ENCODE data around the gene SOWAHA. TPM values are rescaled to one million over a fixed set of nuclear protein-coding genes. Genes with fewer than 3 reads are reported as not detected.

SOWAHA gene
- total RNA-seq: not detected in 2 replicates

GRCh38 chr5:132812781-132813598, at the start of gene SOWAHA:
SOWAHA (plus strand) TSS chr5:132813302; CDS start chr5:132813622, 320 bp downstream.

GRCh38 chr5:132777209-132778069, 35.7 kb upstream of the SOWAHA start, which contains the start of gene SEPTIN8:
SEPTIN8 (minus strand) TSS chr5:132777239; CDS start chr5:132777137, 102 bp downstream.

DNA sequence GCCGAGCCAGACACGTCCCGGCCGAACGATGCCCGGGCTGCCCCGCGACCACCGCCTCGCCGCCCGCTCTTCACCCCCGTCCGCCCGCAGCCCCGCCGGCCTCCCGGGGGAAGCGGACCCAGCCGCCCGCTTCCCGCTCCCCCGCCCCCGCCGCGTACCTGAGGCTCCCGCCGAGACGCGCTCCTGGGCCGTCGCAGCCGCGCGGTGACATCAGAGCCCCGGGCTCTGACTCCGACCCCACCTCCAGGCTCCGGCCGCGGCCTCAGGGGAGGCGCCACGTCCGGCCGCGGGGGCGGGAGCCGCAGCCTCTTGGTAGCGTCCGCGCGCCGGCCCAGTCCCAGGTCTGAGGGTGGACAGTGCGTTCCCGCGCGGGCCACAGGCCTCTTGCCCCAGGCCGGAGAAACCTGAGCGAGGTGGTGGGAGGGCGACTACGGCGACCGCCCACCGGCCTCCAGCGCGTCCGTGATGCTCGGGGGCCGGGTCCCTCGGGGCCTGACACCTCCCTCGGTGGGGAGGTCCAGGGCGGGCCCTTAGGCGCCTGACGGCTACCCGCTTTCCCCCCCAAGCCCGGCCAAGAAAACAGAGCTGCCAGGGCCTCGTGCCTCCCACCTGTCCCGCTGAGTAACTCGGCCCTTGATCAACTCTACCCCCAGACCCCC, 17.5 kb downstream of the SOWAHA start, which contains the start of gene SHROOM1:
Gene SHROOM1, minus strand, starts transcription at position 212 of the 659 bp plus-strand sequence. CDS start 4,507 bp downstream, outside the sequence.

Other genes with a start within 250 kb of the SOWAHA start
- not detected in 2 replicates for gene IL13, start 155.1 kb upstream of the SOWAHA start, total RNA-seq
- gene IL4, start 139.3 kb upstream of the SOWAHA start, total RNA-seq: not detected in 2 replicates
- gene KIF3A, start 75.8 kb upstream of the SOWAHA start, total RNA-seq: 10.6 and 14.4 TPM in 2 replicates
- gene CCNI2, start 65.9 kb upstream of the SOWAHA start, total RNA-seq: 0.28 TPM in 1 of 2 replicates, not detected in the other
- gene SEPTIN8, start 36.1 kb upstream of the SOWAHA start, total RNA-seq: 20.5 and 43.4 TPM in 2 replicates
- 0.68 and 3.1 TPM in 2 replicates for gene SHROOM1, start 17.3 kb downstream of the SOWAHA start, total RNA-seq
- gene GDF9, start 53.2 kb downstream of the SOWAHA start, total RNA-seq: 0.34 and 0.57 TPM in 2 replicates
- gene UQCRQ, start 53.3 kb downstream of the SOWAHA start, total RNA-seq: 67.3 and 107 TPM in 2 replicates
- under 0.01 and 0.28 TPM in 2 replicates for gene LEAP2, start 60.4 kb downstream of the SOWAHA start, total RNA-seq
- 49.6 and 94.7 TPM in 2 replicates for gene AFF4, start 150.3 kb downstream of the SOWAHA start, total RNA-seq
- gene ZCCHC10, start 213.2 kb downstream of the SOWAHA start, total RNA-seq: 14.4 and 15.4 TPM in 2 replicates
- 178 and 215 TPM in 2 replicates for gene HSPA4, start 238.7 kb downstream of the SOWAHA start, total RNA-seq